H1 (cell line): ENCODE data around the gene TTC34. TPM values are rescaled to one million over a fixed set of nuclear protein-coding genes. Genes with fewer than 3 reads are reported as not detected.

ENCODE experiments used
- CTCF ChIA-PET: fragments of 300-600 bp; sonication (Branson Sonifier 250); formaldehyde crosslinking; loops from one replicate; lab custom pipeline; 2021; ENCODE audit not compliant: partially characterized antibody; lab: Charles Lee
- POLR2A ChIA-PET: fragments of 300-600 bp; sonication (Branson Sonifier 250); formaldehyde crosslinking; loops from one replicate; lab custom pipeline; 2021; ENCODE audit warnings: inconsistent platforms; ENCODE audit not compliant: partially characterized antibody; lab: Charles Lee
- DNase-seq, 2 experiments: peaks; one replicate each; pipeline versions ENCODE4 v3.0.0 to v3.0.0-alpha.2; 2010 to 2022; ENCODE audit warnings: low spot score in 2 of 2, low read depth in 1 of 2, mixed read lengths in 1 of 2
- FAIRE-seq: peaks from 2 replicates; lab custom pipeline; 2011; peaks lifted over from hg19 to GRCh38; lab: Jason Lieb, UNC
- H2AFZ ChIP-seq: 2 replicates; pipeline ENCODE4 v1.8.1; 2012; ENCODE audit warnings: low read length, inconsistent platforms
- H2AK5ac ChIP-seq: 2 replicates; pipeline ENCODE4 v1.6.1; 2013; ENCODE audit warnings: low read depth, low read length
- H2BK120ac ChIP-seq: replicated peaks from 2 replicates; pipeline ENCODE3; 2013; ENCODE audit warnings: low read depth, low read length, inconsistent platforms
- H2BK12ac ChIP-seq: 2 replicates; pipeline ENCODE4 v1.6.1; 2013; ENCODE audit warnings: low read depth, low read length
- H2BK15ac ChIP-seq: 2 replicates; pipeline ENCODE4 v1.6.1; 2013; ENCODE audit warnings: low read length
- H2BK20ac ChIP-seq: 2 replicates; pipeline ENCODE4 v1.6.1; 2013; ENCODE audit warnings: low read length
- H2BK5ac ChIP-seq: 2 replicates; pipeline ENCODE4 v1.6.1; 2013; ENCODE audit warnings: low read depth, low read length
- H3K14ac ChIP-seq: 2 replicates; pipeline ENCODE4 v1.6.1; 2013; ENCODE audit warnings: inconsistent platforms; ENCODE audit not compliant: insufficient read length
- H3K18ac ChIP-seq: 2 replicates; pipeline ENCODE4 v1.6.1; 2013; ENCODE audit warnings: low read length; ENCODE audit errors: extremely low read depth
- H3K23ac ChIP-seq: 2 replicates; pipeline ENCODE4 v1.6.1; 2013; ENCODE audit warnings: inconsistent platforms; ENCODE audit not compliant: insufficient read length
- H3K23me2 ChIP-seq: 2 replicates; pipeline ENCODE4 v1.6.1; 2013; ENCODE audit warnings: low read depth, low read length
- H3K27ac ChIP-seq: 2 replicates; pipeline ENCODE4 v1.6.1; 2011; ENCODE audit warnings: low read depth, low read length, inconsistent platforms
- H3K27me3 ChIP-seq, 4 experiments: replicated peaks in 1 of 4; 1 replicate in 1 of 4; 2 replicates in 3 of 4; pipeline versions ENCODE4 v1.6.1 to v1.8.1; 2011 to 2013; ENCODE audit warnings: low read length in 3 of 4, mild to moderate bottlenecking in 3 of 4, inconsistent platforms in 2 of 4, mixed read lengths in 2 of 4, moderate library complexity in 1 of 4; ENCODE audit not compliant: control insufficient read depth in 3 of 4, insufficient read depth in 3 of 4; ENCODE audit errors: extremely low read depth in 1 of 4
- H3K36me3 ChIP-seq, 4 experiments: 2 replicates each; pipeline versions ENCODE4 v1.6.1 to v1.8.1; 2011 to 2013; ENCODE audit warnings: mild to moderate bottlenecking in 4 of 4, low read length in 3 of 4, moderate library complexity in 2 of 4, control low read depth in 1 of 4, inconsistent platforms in 1 of 4; ENCODE audit not compliant: insufficient read depth in 4 of 4, control insufficient read depth in 2 of 4
- H3K4ac ChIP-seq: replicated peaks from 2 replicates; pipeline ENCODE3; 2013; ENCODE audit warnings: low read length, low read depth, mixed read lengths, inconsistent platforms; ENCODE audit not compliant: insufficient read length
- H3K4me1 ChIP-seq, 4 experiments: replicated peaks in 1 of 4; 1 replicate in 1 of 4; 2 replicates in 3 of 4; pipeline versions ENCODE4 v1.6.1 to v1.8.1; 2011 to 2013; ENCODE audit warnings: low read length in 3 of 4, inconsistent platforms in 2 of 4, mixed read lengths in 1 of 4; ENCODE audit not compliant: insufficient read depth in 4 of 4, control insufficient read depth in 3 of 4
- H3K4me2 ChIP-seq, 2 experiments: 2 replicates each; pipeline versions ENCODE4 v1.6.1 to v1.8.1; 2011 to 2013; ENCODE audit warnings: low read depth in 2 of 2, low read length in 2 of 2, control low read depth in 1 of 2, inconsistent platforms in 1 of 2, mild to moderate bottlenecking in 1 of 2; ENCODE audit not compliant: insufficient read depth in 1 of 2
- H3K4me3 ChIP-seq, 4 experiments: fragments of 200-600, 300-600 bp in 1 of 4; sonication (generic), shearing (Covaris generic), sonication (Bioruptor Twin) in 1 of 4; 2 replicates each; pipeline versions ENCODE4 v1.5.1 to v1.8.1; 2011 to 2016; ENCODE audit warnings: low read length in 4 of 4, low read depth in 3 of 4, control low read depth in 2 of 4, inconsistent platforms in 2 of 4, mild to moderate bottlenecking in 2 of 4, mixed read lengths in 1 of 4, moderate library complexity in 1 of 4; ENCODE audit not compliant: insufficient read depth in 2 of 4; ENCODE audit errors: extremely low read depth in 1 of 4
- H3K56ac ChIP-seq: replicated peaks from 2 replicates; pipeline ENCODE3; 2013; ENCODE audit warnings: low read depth, mild to moderate bottlenecking, mixed read lengths, low read length, inconsistent platforms; ENCODE audit not compliant: insufficient read length
- H3K79me1 ChIP-seq: 2 replicates; pipeline ENCODE4 v1.6.1; 2013; ENCODE audit warnings: low read depth, low read length, control low read depth
- H3K79me2 ChIP-seq, 2 experiments: 2 replicates each; pipeline versions ENCODE4 v1.6.1 to v1.8.1; 2012 to 2013; ENCODE audit warnings: low read length in 2 of 2, mild to moderate bottlenecking in 2 of 2, inconsistent platforms in 1 of 2; ENCODE audit not compliant: insufficient read depth in 2 of 2, control insufficient read depth in 1 of 2
- H3K9ac ChIP-seq, 4 experiments: replicated peaks in 1 of 4; 1 replicate in 1 of 4; 2 replicates in 3 of 4; pipeline versions ENCODE4 v1.6.1 to v1.8.1; 2011 to 2013; ENCODE audit warnings: low read depth in 3 of 4, low read length in 3 of 4, control low read depth in 2 of 4, mild to moderate bottlenecking in 2 of 4, moderate library complexity in 2 of 4, inconsistent platforms in 1 of 4; ENCODE audit errors: extremely low read depth in 1 of 4
- H3K9me3 ChIP-seq, 2 experiments: 2 replicates each; pipeline versions ENCODE4 v1.6.1 to v1.8.1; 2012 to 2013; ENCODE audit warnings: mild to moderate bottlenecking in 2 of 2, moderate library complexity in 2 of 2, control low read depth in 1 of 2, inconsistent platforms in 1 of 2, low read depth in 1 of 2, low read length in 1 of 2, mixed read lengths in 1 of 2; ENCODE audit not compliant: insufficient read depth in 2 of 2
- H4K20me1 ChIP-seq, 2 experiments: replicated peaks in 1 of 2; 2 replicates each; pipeline versions ENCODE3 to v1.8.1; 2011 to 2013; ENCODE audit warnings: inconsistent platforms in 2 of 2, low read length in 2 of 2, mild to moderate bottlenecking in 1 of 2; ENCODE audit not compliant: insufficient read depth in 2 of 2, control insufficient read depth in 1 of 2
- H4K5ac ChIP-seq: 2 replicates; pipeline ENCODE4 v1.6.1; 2013; ENCODE audit warnings: low read length, low read depth, mixed read lengths, inconsistent platforms; ENCODE audit not compliant: insufficient read length
- H4K8ac ChIP-seq: 2 replicates; pipeline ENCODE4 v1.8.0; 2013; ENCODE audit warnings: mild to moderate bottlenecking, moderate library complexity, low read length, inconsistent platforms; ENCODE audit not compliant: insufficient read depth; ENCODE audit errors: extremely low read depth
- H4K91ac ChIP-seq: replicated peaks from 2 replicates; pipeline ENCODE3; 2013; ENCODE audit warnings: low read length, mixed read lengths, inconsistent platforms; ENCODE audit not compliant: insufficient read length
- ATF3 ChIP-seq: IDR thresholded peaks from 2 replicates; pipeline ENCODE4 v1.6.1; 2011; ENCODE audit warnings: low read depth, mild to moderate bottlenecking, low read length; ENCODE audit not compliant: insufficient read depth
- KDM4A ChIP-seq: IDR thresholded peaks from one replicate; pipeline ENCODE4 v1.7.1; 2012; ENCODE audit warnings: low read depth, mild to moderate bottlenecking, moderate library complexity, low read length, inconsistent platforms; ENCODE audit not compliant: severe bottlenecking
- MAX ChIP-seq: IDR thresholded peaks from 2 replicates; pipeline ENCODE4 v1.6.1; 2012; ENCODE audit warnings: inconsistent platforms
- SIX5 ChIP-seq: IDR thresholded peaks from 2 replicates; pipeline ENCODE4 v1.6.1; 2011; ENCODE audit warnings: mild to moderate bottlenecking, low read depth, low read length
- SP2 ChIP-seq: IDR thresholded peaks from 2 replicates; pipeline ENCODE4 v1.6.1; 2012; ENCODE audit warnings: mild to moderate bottlenecking, low read length, inconsistent platforms
- WGBS, 2 experiments: shearing (Covaris generic) in 1 of 2; methylation state at CpG; one replicate each; pipeline versions ENCODE4 v1.1.6 to v1.1.7; 2013 to 2015; ENCODE audit warnings: low lambda C conversion rate in 2 of 2, mixed read lengths in 2 of 2, inconsistent platforms in 1 of 2, low coverage in 1 of 2, missing lambda C conversion rate in 1 of 2; ENCODE audit not compliant: insufficient replicate concordance in 2 of 2, insufficient coverage in 1 of 2, insufficient read length in 1 of 2; ENCODE audit errors: extremely low coverage in 1 of 2, missing lambda C conversion rate in 1 of 2; 5-methylcytosine and 5-hydroxymethylcytosine counted together
- polyA plus RNA-seq, 7 experiments: library from polyadenylated mRNA; depleted of rRNA in 3 of 7; stranded (reverse) in 5 of 7; unstranded in 2 of 7; fragments of >200 nt in 5 of 7; fragments of 200-250 nt in 2 of 7; gene quantifications; 1 replicate in 5 of 7; 2 replicates in 1 of 7; 4 replicates in 1 of 7; pipeline versions ENCODE4 v1.2.1 to v1.2.3, GENCODE V29; 2011 to 2013; ENCODE audit warnings: missing spikeins in 2 of 7, mixed read lengths in 2 of 7
- total RNA-seq: library from RNA; stranded (reverse); fragmentation: NEBNext Ultra II Directional; extraction: Animal tissue kit (Norgen Biotek cat#: 25700); gene quantifications from 2 replicates; pipeline ENCODE4 v1.2.1, GENCODE V29; 2021

TTC34 gene
- total and polyA plus RNA-seq, 2 of the 8 experiments (the other 6 are each of a cell fraction or from before 2014, with no cell fraction given) = 0.23 to 0.50 TPM

- WGBS, 2 experiments = 82% methylated on average over 25 of the region's 26 CpGs; no CpG with 5 or more reads in 1 of the 2 experiments
- no peak for DNase-seq
- CTCF ChIA-PET = no interaction called here
- no peak overlapping the region for H3K14ac ChIP-seq
- no peak overlapping the region for H3K4me2 ChIP-seq
- no peak overlapping the region for H4K91ac ChIP-seq
- H3K9me3 ChIP-seq = peaks cover 0 to 12% of the 10 kb centered on the region in 2 experiments; a peak in 2 of 4 replicates
- H2AK5ac ChIP-seq = no peak overlapping the region
- no peak for FAIRE-seq
- no peak overlapping the region for H3K56ac ChIP-seq
- H2BK12ac ChIP-seq = no peak overlapping the region
- H3K18ac ChIP-seq = no peak overlapping the region
- H3K27ac ChIP-seq = no peak overlapping the region
- H3K4me1 ChIP-seq = no peaks in the 10 kb centered on the region
- H3K4me3 ChIP-seq = no peak overlapping the region
- no peak overlapping the region for H2AFZ ChIP-seq
- no peak overlapping the region for H3K23ac ChIP-seq
- no peaks in the 10 kb centered on the region for H3K23me2 ChIP-seq
- no peak overlapping the region for H3K4ac ChIP-seq
- no peak overlapping the region for H2BK120ac ChIP-seq
- peaks cover 0 to 3% of the 10 kb centered on the region in 2 experiments for H4K20me1 ChIP-seq
- H2BK20ac ChIP-seq = no peak overlapping the region
- TF ChIP-seq SP2 (no peak), SIX5 (no peak), ATF3 (no peak), KDM4A (no peak), MAX (no peak)
- peaks cover 0 to 8% (median 0%) of the 10 kb centered on the region in 4 experiments; a peak in 1 of 8 replicates for H3K36me3 ChIP-seq
- H3K79me1 ChIP-seq = no peaks in the 10 kb centered on the region
- no peak overlapping the region for H2BK5ac ChIP-seq
- POLR2A ChIA-PET = no interaction called here
- H4K5ac ChIP-seq = no peak overlapping the region
- H2BK15ac ChIP-seq = no peak overlapping the region
- H3K9ac ChIP-seq = no peak overlapping the region
- H4K8ac ChIP-seq = no peak overlapping the region
- H3K79me2 ChIP-seq = no peaks in the 10 kb centered on the region
- H3K27me3 ChIP-seq = no peaks in the 10 kb centered on the region
These were observed 208.1 kb downstream of the TTC34 start for GRCh38 chr1:2593251-2593878.
